A375 (cell line): Measurements from ENCODE around the gene TYW3. TPM values are rescaled to one million over a fixed set of nuclear protein-coding genes. Genes with fewer than 3 reads are reported as not detected.

Experiments
- total RNA-seq: library from RNA; depleted of rRNA; stranded (reverse); fragments of >200 nt; shearing (Covaris generic); gene quantifications from 2 replicates; pipeline ENCODE4 v1.2.3, GENCODE V29; 2014; rRNA removed

TYW3 gene, protein sequence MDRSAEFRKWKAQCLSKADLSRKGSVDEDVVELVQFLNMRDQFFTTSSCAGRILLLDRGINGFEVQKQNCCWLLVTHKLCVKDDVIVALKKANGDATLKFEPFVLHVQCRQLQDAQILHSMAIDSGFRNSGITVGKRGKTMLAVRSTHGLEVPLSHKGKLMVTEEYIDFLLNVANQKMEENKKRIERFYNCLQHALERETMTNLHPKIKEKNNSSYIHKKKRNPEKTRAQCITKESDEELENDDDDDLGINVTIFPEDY
- 19.0 and 25.0 TPM in 2 replicates for total RNA-seq

GRCh38 chr1:74732960-74733603, at the start of gene TYW3, which contains the start of gene CRYZ:
TSS of gene TYW3 (plus strand) at chr1:74733152. CDS start at chr1:74733245, 93 bp downstream.
TSS of gene CRYZ (minus strand) at chr1:74733050. CDS start at chr1:74724821, 8,229 bp downstream.

Other genes with a start within 250 kb of the TYW3 start
- 0.08 TPM in 1 of 2 replicates, not detected in the other for gene LRRC53, start 220.5 kb upstream of the TYW3 start, total RNA-seq
- gene ERICH3, start 59.4 kb upstream of the TYW3 start, total RNA-seq, result not detected in 2 replicates
- gene CRYZ, start 102 bp upstream of the TYW3 start, total RNA-seq, result 18.3 and 22.3 TPM in 2 replicates